Activated CD8-positive, alpha-beta memory T cell treated with anti-CD3 and anti-CD28 coated beads for 1 hour (primary cell): ENCODE measurements around the gene ZNF543.

ENCODE experiments used
- DNase-seq, 2 donors: peaks; one replicate each; pipeline ENCODE4 v3.0.0-alpha.2; 2020; ENCODE audit warnings: low read depth in 1 of 2; ENCODE audit errors: extremely low read depth in 1 of 2

Gene ZNF543

DNA sequence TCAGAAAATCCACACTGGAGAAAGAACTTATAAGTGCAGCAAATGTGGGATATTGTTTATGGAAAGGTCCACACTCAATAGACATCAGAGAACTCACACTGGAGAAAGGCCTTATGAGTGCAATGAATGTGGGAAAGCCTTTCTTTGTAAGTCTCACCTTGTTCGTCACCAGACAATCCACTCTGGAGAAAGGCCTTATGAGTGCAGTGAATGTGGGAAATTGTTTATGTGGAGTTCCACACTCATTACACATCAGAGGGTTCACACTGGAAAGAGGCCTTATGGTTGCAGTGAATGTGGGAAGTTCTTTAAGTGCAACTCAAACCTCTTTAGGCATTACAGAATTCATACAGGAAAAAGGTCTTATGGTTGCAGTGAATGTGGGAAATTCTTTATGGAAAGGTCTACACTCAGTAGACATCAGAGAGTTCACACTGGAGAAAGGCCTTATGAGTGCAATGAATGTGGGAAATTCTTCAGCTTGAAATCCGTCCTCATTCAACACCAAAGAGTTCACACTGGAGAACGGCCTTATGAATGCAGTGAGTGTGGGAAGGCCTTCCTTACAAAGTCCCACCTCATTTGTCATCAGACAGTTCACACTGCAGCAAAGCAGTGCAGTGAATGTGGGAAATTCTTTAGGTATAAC, 57.4 kb downstream of the ZNF543 start:
- DNase-seq, result no peak
